Muscle of leg (tissue), 11 donors: ENCODE measurements around the gene SLX4IP. TPM values are rescaled to one million over a fixed set of nuclear protein-coding genes. Genes with fewer than 3 reads are reported as not detected.

Experiments used
- DNase-seq: peaks from one replicate; pipeline ENCODE4 v3.0.0; 2013
- H3K27ac ChIP-seq: one replicate; pipeline ENCODE4 v1.5.1; 2013; ENCODE audit warnings: mild to moderate bottlenecking, low read length, control low read depth
- H3K27me3 ChIP-seq: one replicate; pipeline ENCODE4 v1.6.1; 2013; ENCODE audit warnings: low read length; ENCODE audit not compliant: control insufficient read depth, insufficient read depth
- H3K36me3 ChIP-seq: one replicate; pipeline ENCODE4 v1.6.1; 2013; ENCODE audit warnings: low read length; ENCODE audit not compliant: control insufficient read depth, insufficient read depth
- H3K4me1 ChIP-seq: one replicate; pipeline ENCODE4 v1.6.1; 2013; ENCODE audit warnings: low read length; ENCODE audit not compliant: control insufficient read depth, insufficient read depth
- H3K4me3 ChIP-seq: one replicate; pipeline ENCODE4 v1.5.1; 2013; ENCODE audit warnings: low read length, control low read depth
- H3K9me3 ChIP-seq: replicated peaks from 2 replicates; pipeline ENCODE4 v1.6.1; 2013; ENCODE audit warnings: low read depth, low read length; ENCODE audit not compliant: control insufficient read depth
- WGBS: methylation state at CpG from one replicate; pipeline ENCODE4 v1.1.5; 2013; ENCODE audit warnings: missing lambda C conversion rate; ENCODE audit not compliant: insufficient coverage; 5-methylcytosine and 5-hydroxymethylcytosine counted together
- polyA plus RNA-seq, 8 donors: library from polyadenylated mRNA; unstranded; fragments of 120-200 nt; gene quantifications; one replicate each; pipeline versions ENCODE4 v1.2.1 to v1.2.3, GENCODE V29; 2013; ENCODE audit warnings: inconsistent platforms in 1 of 8, low replicate concordance in 1 of 8; ENCODE audit not compliant: insufficient read length in 8 of 8, insufficient read depth in 1 of 8
- total RNA-seq: library from RNA; stranded (reverse); fragments of 120-200 nt; gene quantifications from one replicate; pipeline ENCODE4 v1.2.4, GENCODE V29; 2013

The SLX4IP gene
- total and polyA plus RNA-seq, 9 donors = 3.3 to 5.0 (median 4.4) TPM

- no peak for DNase-seq
- Histone ChIP-seq H3K36me3 (peaks cover 53% of the 10 kb centered on the region), H3K4me3 (no peak overlapping the region), H3K27ac (no peak overlapping the region), H3K4me1 (peaks cover 41% of the 10 kb centered on the region), H3K27me3 (no peaks in the 10 kb centered on the region), H3K9me3 (no peaks in the 10 kb centered on the region)
- WGBS = 53% methylated on average over 3 of the region's 7 CpGs
Measured at GRCh38 chr20:10665027-10665561, 230.0 kb downstream of the SLX4IP start.

- peaks cover 42% of the 10 kb centered on the region for H3K4me1 ChIP-seq
- DNase-seq = no peak
- no peak overlapping the region for H3K27ac ChIP-seq
- WGBS = 52% methylated on average over 5 of the region's 6 CpGs
- H3K4me3 ChIP-seq = no peak overlapping the region
- no peaks in the 10 kb centered on the region for H3K9me3 ChIP-seq
- H3K27me3 ChIP-seq = no peaks in the 10 kb centered on the region
- peaks cover 47% of the 10 kb centered on the region for H3K36me3 ChIP-seq
Measured at GRCh38 chr20:10665791-10666190, 230.7 kb downstream of the SLX4IP start.

GRCh38 chr20:10666221-10667076 lies 231.3 kb downstream of the SLX4IP start:
- peak overlapping the region; percentile 47 for H3K27ac ChIP-seq
- H3K36me3 ChIP-seq = peaks cover 40% of the 10 kb centered on the region
- no peak overlapping the region for H3K4me3 ChIP-seq
- H3K27me3 ChIP-seq = no peaks in the 10 kb centered on the region
- H3K9me3 ChIP-seq = no peaks in the 10 kb centered on the region
- WGBS = 82% methylated on average over 2 of the region's 7 CpGs
- DNase-seq = no peak
- H3K4me1 ChIP-seq = peaks cover 47% of the 10 kb centered on the region

- Histone ChIP-seq H3K4me1 (peaks cover 51% of the 10 kb centered on the region), H3K27ac (peak overlapping the region; percentile 47), H3K36me3 (peaks cover 36% of the 10 kb centered on the region), H3K4me3 (no peak overlapping the region), H3K9me3 (no peaks in the 10 kb centered on the region), H3K27me3 (no peaks in the 10 kb centered on the region)
- no peak for DNase-seq
- 82% methylated on average over 21 of the region's 21 CpGs for WGBS
Measured at GRCh38 chr20:10667077-10667401, 231.9 kb downstream of the SLX4IP start.

- 100% methylated on average over 1 of the region's 6 CpGs for WGBS
Measured at GRCh38 chr20:10667560-10668167, 232.6 kb downstream of the SLX4IP start.

GRCh38 chr20:10668677-10669368 lies 233.7 kb downstream of the SLX4IP start:
- 80% methylated on average over 2 of the region's 7 CpGs for WGBS
- no peak overlapping the region for H3K27ac ChIP-seq

More at GRCh38 chr20:10667560-10668167, 232.6 kb downstream of the SLX4IP start:
- Histone ChIP-seq H3K27ac (no peak overlapping the region), H3K27me3 (peaks cover 1% of the 10 kb centered on the region), H3K4me3 (no peak overlapping the region), H3K36me3 (peaks cover 29% of the 10 kb centered on the region), H3K4me1 (peaks cover 54% of the 10 kb centered on the region), H3K9me3 (no peaks in the 10 kb centered on the region)
- DNase-seq = no peak

GRCh38 chr20:10669843-10670446 lies 234.8 kb downstream of the SLX4IP start:
- peaks cover 22% of the 10 kb centered on the region for H3K36me3 ChIP-seq
- H3K27ac ChIP-seq = no peak overlapping the region
- H3K4me1 ChIP-seq = peaks cover 51% of the 10 kb centered on the region
- no CpG with 5 or more reads among the region's 6 CpGs for WGBS
- no peak for DNase-seq
- no peaks in the 10 kb centered on the region for H3K9me3 ChIP-seq
- H3K4me3 ChIP-seq = peak overlapping the region; percentile 87
- H3K27me3 ChIP-seq = peaks cover 4% of the 10 kb centered on the region

More at GRCh38 chr20:10668677-10669368, 233.7 kb downstream of the SLX4IP start:
- Histone ChIP-seq H3K4me3 (no peak overlapping the region), H3K4me1 (peaks cover 53% of the 10 kb centered on the region), H3K36me3 (peaks cover 24% of the 10 kb centered on the region), H3K9me3 (no peaks in the 10 kb centered on the region), H3K27me3 (peaks cover 4% of the 10 kb centered on the region)
- DNase-seq = no peak

- Histone ChIP-seq H3K27me3 (peaks cover 4% of the 10 kb centered on the region), H3K27ac (peak overlapping the region; percentile 89), H3K4me1 (peaks cover 50% of the 10 kb centered on the region), H3K36me3 (peaks cover 22% of the 10 kb centered on the region), H3K4me3 (peak overlapping the region; percentile 87), H3K9me3 (no peaks in the 10 kb centered on the region)
- DNase-seq = no peak
- 37% methylated on average over 11 of the region's 18 CpGs for WGBS
Measured at GRCh38 chr20:10670501-10671220, 235.6 kb downstream of the SLX4IP start.

GRCh38 chr20:10671221-10671918 lies 236.3 kb downstream of the SLX4IP start:
- H3K27me3 ChIP-seq = peaks cover 4% of the 10 kb centered on the region
- DNase-seq = peak; percentile 89
- H3K36me3 ChIP-seq = peaks cover 22% of the 10 kb centered on the region
- H3K4me1 ChIP-seq = peaks cover 44% of the 10 kb centered on the region
- H3K4me3 ChIP-seq = peak overlapping the region; percentile 87
- 0% methylated on average over 5 of the region's 13 CpGs for WGBS
- peak overlapping the region; percentile 89 for H3K27ac ChIP-seq
- no peaks in the 10 kb centered on the region for H3K9me3 ChIP-seq
